Measurements from ENCODE around the gene KANK3. TPM values are rescaled to one million over a fixed set of nuclear protein-coding genes. Genes with fewer than 3 reads are reported as not detected.
A peak's percentile ranks its signal among the peaks of the same experiment; 100 is the strongest.

KANK3 gene
- 1 to 10 TPM in 3 of 4 donors, under 1 TPM in 1; 0.83 to 7.9 (median 4.3) TPM for total RNA-seq

GRCh38 chr19:8342684-8343482 is at the start of gene KANK3:
Gene KANK3, minus strand, starts transcription at chr19:8343262. Its CDS starts 5,434 bp downstream, at chr19:8337828.
- Histone ChIP-seq H3K9me3 (no peaks in the 10 kb centered on the region), H3K4me3 (peak within 1 kb of the TSS; percentile 52), H3K27me3 (peaks cover 14% of the 10 kb centered on the region), H3K4me1 (peaks cover 17% of the 10 kb centered on the region), H3K27ac (peak within 1 kb of the TSS; percentile 79), H3K36me3 (no peaks in the 10 kb centered on the region)
- DNase-seq (ENCODE audit: low spot score in 2 of 2), result peak; percentile 95 to 96
- WGBS, result under 1% methylated on average over 28 of the region's 65 CpGs
- TF ChIP-seq CTCF (IDR thresholded peaks at IDR 0.05) (no peak), POLR2A (IDR thresholded peaks at IDR 0.05) (peak in 1 of 2 donors; percentile 9)

DNA sequence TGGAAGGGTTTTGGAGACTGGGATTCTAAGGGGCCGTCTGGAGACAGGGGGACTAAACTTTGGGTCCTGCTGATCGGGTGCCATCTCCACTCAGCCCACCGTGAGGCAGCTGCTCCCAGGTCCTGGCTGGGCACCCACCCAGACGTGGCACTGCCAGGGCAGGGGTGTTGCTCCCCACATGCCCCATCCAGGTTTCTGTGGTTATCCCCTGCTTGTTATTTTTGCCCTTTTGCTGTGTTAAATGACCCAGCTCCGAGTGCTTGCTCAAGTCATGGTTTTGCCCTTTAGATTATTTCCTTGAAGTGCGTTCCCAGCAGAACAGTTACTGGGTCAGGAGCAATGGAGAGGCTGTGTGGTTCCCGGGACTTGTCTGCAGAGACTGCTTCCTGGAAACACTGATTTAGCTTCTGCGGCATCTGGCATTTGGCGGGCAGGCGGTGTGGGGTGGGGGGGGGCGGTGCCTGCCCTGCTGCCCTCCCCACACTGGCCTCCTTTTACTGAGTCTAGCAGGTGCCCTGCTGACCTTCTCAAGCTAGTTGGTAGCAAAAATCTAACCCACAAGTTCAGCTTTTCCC is 49.0 kb upstream of the KANK3 start:
- no peaks in the 10 kb centered on the region for H3K36me3 ChIP-seq
- H3K27ac ChIP-seq, result peak overlapping the region; percentile 67
- peaks cover 74% of the 10 kb centered on the region for H3K4me1 ChIP-seq
- H3K27me3 ChIP-seq, result no peaks in the 10 kb centered on the region
- H3K9me3 ChIP-seq, result no peaks in the 10 kb centered on the region
- peak overlapping the region; percentile 74 for H3K4me3 ChIP-seq
- no peak for DNase-seq (ENCODE audit: low spot score in 2 of 2)
- TF ChIP-seq POLR2AphosphoS5 (IDR thresholded peaks at IDR 0.05), result no peak
- WGBS, result 28% methylated on average over 8 of the region's 11 CpGs

DNA sequence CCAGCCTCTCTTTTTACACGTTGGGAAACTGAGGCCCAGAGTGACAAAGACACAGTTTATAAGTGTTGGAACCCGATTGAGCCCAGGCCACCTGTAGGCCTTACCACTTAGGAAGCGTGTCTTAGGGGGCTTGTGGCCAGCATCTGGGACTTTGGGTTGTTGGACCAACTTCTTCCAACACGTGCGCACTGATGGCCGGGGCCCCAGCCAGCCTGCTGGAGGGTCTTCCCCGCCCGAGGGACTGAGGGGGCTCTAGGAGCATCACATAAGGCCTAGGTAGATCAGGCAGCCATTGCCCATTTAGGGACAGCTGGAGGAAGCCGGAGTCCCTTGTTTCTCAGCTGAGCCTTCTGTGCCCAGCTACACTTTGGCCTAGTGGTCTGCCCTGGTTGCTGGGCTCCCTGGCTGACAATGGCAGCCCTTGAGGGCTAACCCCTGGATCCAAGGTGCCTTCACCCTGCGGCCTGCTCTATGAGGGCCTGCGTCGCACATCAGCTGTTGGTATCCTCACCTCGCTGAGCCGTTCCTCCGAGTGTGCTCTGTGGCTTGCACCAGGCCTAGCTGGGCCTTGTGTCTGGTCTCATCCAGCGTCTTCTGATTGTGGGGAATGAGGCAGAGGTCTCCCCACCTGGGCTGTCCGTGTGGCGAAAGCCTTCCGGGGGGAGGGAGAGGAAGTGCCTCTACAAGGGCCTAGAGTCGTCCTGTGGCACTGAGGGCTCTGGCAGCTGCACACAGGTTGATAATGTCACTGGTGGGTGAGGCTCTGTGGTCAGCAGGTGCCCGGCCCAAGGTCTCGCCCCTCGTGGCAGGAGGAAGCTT is 48.3 kb upstream of the KANK3 start:
- H3K9me3 ChIP-seq, result no peaks in the 10 kb centered on the region
- no peaks in the 10 kb centered on the region for H3K36me3 ChIP-seq
- no peak for TF ChIP-seq EP300 (IDR thresholded peaks at IDR 0.05)
- TF ChIP-seq POLR2AphosphoS5 (IDR thresholded peaks at IDR 0.05), result no peak
- TF ChIP-seq POLR2A (IDR thresholded peaks at IDR 0.05), result no peak
- no peak for TF ChIP-seq CTCF (IDR thresholded peaks at IDR 0.05)
- peaks cover 71% of the 10 kb centered on the region for H3K4me1 ChIP-seq
- no peaks in the 10 kb centered on the region for H3K27me3 ChIP-seq
- H3K27ac ChIP-seq, result peak overlapping the region; percentile 67
- DNase-seq (ENCODE audit: low spot score in 2 of 2), result peak in 1 of 2 donors; percentile 70
- WGBS, result 72% methylated on average over 7 of the region's 23 CpGs
- H3K4me3 ChIP-seq, result peak overlapping the region; percentile 74

GRCh38 chr19:8390617-8390981 is 47.5 kb upstream of the KANK3 start:
- no peaks in the 10 kb centered on the region for H3K9me3 ChIP-seq
- peak; percentile 98 to 99 for DNase-seq (ENCODE audit: low spot score in 2 of 2)
- H3K4me1 ChIP-seq, result peaks cover 71% of the 10 kb centered on the region
- no peaks in the 10 kb centered on the region for H3K27me3 ChIP-seq
- TF ChIP-seq POLR2AphosphoS5 (IDR thresholded peaks at IDR 0.05) (no peak), CTCF (IDR thresholded peaks at IDR 0.05) (no peak), EP300 (IDR thresholded peaks at IDR 0.05) (no peak), POLR2A (IDR thresholded peaks at IDR 0.05) (no peak)
- no peaks in the 10 kb centered on the region for H3K36me3 ChIP-seq
- H3K27ac ChIP-seq, result peak overlapping the region; percentile 100
- peak overlapping the region; percentile 74 for H3K4me3 ChIP-seq
- WGBS, result under 1% methylated on average over 17 of the region's 28 CpGs

GRCh38 chr19:8389891-8390616 is 47.0 kb upstream of the KANK3 start, which contains the start of gene RAB11B:
Gene RAB11B, plus strand, starts transcription at chr19:8390360. Its CDS starts 57 bp downstream, at chr19:8390417.
- H3K4me1 ChIP-seq, result peaks cover 71% of the 10 kb centered on the region

More at GRCh38 chr19:8389891-8390616, 47.0 kb upstream of the KANK3 start, which contains the start of gene RAB11B:
- Histone ChIP-seq H3K4me3 (peak within 1 kb of the TSS; percentile 74), H3K9me3 (no peaks in the 10 kb centered on the region), H3K36me3 (no peaks in the 10 kb centered on the region), H3K27me3 (no peaks in the 10 kb centered on the region), H3K27ac (peak within 1 kb of the TSS; percentile 100)
- DNase-seq (ENCODE audit: low spot score in 2 of 2), result peak; percentile 99
- 0% methylated on average over 49 of the region's 70 CpGs for WGBS
- TF ChIP-seq POLR2A (IDR thresholded peaks at IDR 0.05) (peak in 1 of 2 donors; percentile 83), EP300 (IDR thresholded peaks at IDR 0.05) (no peak), POLR2AphosphoS5 (IDR thresholded peaks at IDR 0.05) (peak in 1 of 3 donors; percentile 60)
